HS-5 (cell line): Measurements from ENCODE around the gene ASB16.

Experiments
- DNase-seq: peaks from one replicate; pipeline ENCODE4 v3.0.0-alpha.2; 2012; ENCODE audit warnings: low read depth

Gene ASB16

DNA sequence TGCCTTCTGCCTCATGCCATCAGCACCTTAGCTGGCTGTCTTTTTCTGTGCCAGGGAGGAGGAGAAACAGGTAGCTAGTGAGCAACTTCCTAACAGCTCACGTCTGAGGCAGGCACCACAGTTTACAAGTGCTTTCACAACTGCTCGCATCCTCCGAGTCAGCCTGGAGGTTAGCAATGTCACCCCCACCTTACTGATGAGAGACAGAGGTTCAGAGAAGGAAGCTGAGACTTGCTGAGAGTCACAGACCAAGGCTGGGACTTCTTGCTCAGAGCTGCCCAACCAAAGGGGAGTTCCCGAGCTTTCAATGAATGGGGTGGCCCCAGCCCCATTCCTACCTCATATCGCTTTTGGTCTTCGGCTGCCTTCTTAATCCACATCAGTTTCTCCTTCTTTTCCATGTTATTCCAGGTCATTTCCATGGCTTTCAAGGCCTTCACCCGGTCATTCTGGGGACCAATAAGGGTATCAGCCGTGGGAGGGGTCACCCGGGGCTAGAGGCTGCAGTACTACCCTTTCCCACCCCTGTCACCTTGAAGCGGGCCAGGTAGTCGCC is 39.4 kb downstream of the ASB16 start:
- no peak for DNase-seq

DNA sequence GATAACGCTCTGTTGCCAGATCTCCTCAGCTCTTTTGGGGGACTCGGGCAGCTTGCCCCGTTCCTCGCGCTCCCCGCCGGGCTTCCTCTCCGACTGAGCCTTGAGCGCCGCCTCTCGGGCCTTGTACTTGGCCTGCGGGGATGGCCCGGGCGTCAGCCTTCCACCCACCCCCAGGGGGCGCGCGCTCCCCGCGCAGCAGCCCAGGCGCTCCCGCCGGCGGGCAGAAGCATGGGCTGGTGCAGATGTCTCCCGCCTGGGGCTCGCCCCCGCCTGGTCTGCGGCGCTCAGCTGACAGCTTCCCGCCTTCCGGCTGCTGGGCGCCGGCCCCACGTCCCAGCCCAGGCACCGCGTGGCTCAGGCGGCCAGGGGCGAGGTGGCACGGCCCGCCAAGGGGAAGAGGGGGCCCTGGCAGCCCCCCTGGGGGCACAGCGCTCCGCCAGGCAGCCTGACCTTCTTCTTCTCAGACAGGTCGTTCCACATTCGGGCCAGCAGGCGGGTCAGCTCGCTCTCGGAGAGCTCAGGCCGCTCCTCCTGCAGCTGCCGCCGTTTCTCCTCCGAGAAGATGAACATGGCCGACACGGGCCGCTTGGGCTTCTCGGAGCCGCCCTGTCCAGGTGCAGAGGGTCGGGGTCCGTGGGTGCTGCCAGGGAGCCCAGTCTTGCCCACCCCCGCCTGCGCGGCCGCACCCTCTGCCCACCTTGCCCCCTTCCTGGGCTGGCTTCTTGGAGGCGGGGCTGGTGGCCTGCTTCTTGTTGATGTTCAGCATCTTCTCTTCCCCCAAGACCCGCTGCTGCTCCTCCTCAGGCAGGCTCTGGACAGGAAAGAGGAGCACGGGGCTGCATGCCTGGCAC is 40.1 kb downstream of the ASB16 start:
- no peak for DNase-seq

DNA sequence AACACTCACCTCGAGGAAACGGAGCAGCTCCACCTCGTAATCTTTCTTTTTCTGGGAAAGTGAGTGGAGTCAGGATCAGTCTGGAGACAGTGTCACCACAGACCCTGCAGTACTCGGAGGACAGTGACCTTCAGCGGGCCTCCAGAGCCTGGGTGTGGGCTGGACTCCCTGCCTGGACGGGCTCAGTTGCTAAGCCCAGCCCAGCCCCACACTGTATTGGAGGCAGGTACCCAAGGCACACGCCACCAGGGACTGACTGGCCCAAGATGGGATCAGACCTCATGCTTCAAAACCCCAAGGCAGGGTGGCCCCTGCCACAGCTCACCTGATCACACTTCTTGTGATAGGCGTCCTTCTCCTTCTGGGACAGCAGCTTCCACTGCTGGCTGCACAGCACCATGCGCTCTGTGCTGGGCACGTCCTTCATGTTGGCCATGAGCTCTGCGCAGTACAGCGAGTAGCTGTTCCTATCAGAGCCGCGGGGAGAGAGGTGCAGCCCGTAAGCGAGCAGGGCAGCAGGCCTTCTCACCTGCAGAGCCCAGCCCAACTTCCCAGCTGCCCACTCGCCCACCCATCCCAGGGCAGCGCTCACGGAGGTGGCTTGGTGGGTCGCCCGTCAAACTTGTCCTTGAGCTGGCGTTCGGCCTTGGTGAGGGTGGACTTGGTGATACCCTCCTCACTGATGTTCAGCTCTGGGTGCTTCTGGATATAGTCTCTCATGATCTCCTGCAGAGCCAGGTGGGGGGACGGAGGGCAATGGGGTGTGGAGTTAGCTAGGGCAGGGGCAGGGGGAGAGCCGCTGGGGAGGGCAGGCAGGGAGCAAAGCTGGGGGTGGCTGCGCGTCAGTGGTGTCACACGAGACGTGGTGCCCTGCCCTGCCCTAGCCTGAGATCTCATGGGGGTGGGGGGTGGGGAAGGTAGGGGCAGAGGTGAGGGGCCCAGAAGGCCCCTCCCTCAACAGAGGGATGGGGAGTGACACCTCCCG is 41.1 kb downstream of the ASB16 start:
- DNase-seq, result no peak

DNA sequence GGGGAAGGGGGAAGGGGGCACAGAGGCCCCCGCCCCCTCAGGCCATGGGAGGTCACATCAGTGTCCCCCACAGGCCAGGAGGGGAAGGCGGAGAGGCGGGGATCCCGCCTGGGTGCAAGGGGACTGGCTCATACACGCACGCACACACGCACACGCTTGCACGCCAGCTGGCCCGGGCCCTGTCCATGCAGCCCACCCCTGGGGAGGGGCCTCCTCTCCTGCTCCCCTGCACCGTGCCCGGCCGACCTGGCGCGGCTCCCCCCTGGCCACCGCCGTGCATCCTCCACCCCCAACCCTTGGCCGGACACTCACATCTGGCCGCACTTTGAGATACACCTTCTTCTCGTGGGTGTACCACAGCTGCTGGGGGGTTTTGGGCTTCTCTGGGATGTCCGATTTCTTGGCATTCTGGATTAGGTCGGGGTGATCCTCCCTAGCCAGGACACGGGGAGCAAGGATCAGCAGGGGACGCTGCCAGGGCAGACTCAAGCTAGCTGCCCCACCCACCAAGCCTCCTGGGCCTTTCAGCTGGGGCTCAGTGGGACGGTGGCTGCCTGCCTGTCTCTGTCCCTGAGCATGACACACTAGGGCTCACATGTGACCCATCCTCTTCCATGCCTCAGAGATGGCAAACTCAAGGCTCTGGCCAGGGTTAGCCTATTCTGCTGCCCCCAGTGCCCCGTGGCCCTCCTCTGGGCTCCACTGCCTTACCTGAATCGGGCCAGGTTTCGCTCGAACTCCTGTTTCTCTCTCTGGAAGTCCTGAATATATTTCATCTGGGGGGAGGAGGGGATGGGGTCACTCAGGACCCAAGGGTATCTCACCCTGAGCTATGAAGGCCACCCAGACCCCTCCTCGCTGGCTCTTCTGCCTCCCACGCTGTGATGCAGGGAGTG is 42.3 kb downstream of the ASB16 start:
- no peak for DNase-seq

DNA sequence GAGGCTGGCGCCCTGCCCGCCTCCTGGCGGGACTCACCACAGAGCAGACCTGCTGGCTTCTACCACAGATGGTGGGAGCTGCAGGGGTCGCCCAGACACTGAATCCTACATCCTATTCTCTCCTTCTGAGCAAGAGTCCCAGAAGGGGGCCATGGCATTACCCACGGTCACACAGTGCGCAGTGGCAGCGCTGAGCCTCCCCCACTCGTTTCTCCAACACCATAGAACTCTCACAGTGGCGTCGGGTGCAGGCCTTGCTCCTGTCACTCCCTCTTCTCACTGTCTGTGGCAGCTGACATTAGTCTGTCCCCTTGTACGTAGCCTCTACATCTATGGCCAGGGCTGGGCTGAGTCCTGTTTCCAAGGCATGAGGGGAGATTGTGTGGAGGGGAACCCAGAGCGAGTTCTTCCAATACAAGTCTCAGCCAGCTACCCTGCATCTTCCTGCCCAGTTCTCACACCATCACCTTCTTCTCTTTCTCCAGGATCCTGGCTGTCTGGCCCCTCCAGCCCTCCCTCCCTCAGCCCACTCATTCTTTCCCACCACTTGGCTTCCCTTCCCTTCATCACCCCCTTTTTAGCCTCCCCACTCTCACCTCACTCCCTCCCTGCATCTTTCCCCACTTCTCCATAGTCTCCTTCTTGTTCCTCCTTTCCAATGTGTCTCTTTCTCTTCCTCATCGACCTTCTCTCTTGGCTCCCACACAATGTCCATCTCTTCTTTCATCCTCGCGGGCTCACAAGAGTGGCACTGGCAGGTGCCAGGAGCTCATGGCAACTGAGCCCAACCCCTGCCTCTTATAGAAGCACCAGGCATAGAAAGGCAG is 43.1 kb downstream of the ASB16 start:
- no peak for DNase-seq

DNA sequence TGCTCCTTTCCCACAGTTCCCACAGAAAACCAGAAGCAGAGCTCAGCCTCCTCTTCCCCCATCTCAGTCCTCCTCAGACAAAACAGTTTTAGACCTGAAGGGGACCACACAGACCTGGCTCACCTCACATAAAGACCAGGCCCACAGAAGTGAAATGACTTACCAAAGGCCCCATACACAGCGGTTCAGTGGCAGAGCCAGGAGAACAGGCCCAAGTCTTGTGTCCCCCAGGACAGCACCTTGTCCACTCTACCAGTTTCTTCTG is 43.7 kb downstream of the ASB16 start:
- no peak for DNase-seq

DNA sequence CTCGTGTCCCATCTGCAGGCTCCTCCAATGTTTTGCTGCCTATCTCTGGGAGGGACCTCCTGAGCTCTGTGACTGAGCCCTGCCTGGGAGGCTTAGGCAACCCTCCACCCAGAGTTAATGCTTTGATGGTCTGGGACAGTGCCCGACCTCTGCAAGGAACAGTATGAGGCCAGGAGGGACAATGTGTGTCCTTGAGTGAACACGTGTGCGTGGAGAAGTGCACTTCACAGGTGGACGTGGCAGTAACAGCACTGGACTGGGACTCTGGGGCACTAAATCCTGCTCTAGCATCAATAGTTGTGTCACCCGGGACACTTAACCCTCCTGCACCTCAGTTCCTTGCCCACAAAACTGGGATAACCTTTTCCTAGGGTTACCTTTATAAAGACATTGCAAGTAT is 44.4 kb downstream of the ASB16 start:
- DNase-seq, result no peak

DNA sequence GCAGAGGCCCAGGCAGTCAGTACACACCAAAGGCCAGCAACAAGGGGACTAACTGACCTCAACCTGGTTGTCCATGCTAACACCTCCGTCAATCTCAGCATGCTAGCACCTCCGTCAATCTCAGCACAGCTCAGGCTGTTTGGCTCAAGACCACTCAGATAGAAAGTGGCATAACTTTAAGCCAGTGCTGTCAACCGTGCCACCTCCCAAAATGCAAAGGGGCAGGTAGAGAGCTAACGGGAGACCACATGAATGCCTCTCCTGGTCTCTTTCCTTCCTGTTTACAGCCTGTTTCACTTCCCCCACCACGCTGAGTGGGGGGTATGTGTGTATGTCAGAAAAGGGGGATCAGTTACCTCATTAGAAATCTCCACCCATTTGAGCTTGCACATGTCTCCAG is 45.7 kb downstream of the ASB16 start:
- no peak for DNase-seq

DNA sequence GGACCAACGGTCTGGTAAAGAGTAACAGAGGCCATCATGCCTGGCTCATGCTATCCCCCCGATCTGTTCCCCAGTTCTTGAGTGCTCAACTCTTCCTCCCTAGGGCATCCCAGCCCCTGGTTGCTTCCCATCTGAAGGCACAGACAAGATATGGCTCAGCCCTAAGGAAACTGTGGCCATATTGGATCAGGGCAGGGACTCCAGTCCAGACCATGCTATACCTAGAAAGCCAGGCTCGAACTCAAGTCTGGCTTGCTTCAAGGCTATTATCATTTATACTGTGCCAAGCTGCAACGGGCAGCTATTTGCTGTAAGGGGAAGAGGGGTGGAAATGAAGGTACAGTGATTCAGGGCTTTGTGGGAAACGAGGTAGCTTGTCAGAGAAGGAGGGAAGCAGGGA is 46.2 kb downstream of the ASB16 start:
- DNase-seq, result no peak

DNA sequence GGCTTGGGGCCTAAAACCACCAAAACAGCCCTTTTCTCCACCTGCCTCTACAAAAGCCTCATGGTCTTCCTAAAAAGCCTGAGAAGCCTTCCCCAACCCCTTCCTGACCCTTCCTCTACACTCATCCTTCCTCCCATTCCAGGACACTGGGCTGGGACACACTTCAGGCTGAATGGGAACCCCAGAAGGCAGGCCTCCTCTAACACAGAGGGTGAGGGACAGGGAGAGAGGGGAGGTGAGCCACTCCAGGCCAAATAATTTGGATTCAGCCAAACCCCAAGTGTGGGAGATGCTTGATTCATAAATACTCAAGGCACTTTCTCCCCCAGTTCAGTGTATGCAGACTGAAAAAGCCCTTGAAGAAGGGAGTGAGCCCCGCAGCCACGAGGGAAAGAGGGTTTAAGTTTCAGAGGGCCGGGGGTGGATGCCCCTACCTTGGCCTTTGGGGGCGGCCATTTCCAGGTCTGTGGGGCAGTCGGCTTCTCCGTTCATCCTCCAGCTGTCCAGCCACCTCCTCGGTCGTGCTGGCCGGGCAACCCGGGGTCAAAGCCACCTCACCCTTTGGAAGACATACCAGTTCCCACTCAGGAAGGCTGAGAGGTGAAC is 47.3 kb downstream of the ASB16 start:
- DNase-seq, result no peak

DNA sequence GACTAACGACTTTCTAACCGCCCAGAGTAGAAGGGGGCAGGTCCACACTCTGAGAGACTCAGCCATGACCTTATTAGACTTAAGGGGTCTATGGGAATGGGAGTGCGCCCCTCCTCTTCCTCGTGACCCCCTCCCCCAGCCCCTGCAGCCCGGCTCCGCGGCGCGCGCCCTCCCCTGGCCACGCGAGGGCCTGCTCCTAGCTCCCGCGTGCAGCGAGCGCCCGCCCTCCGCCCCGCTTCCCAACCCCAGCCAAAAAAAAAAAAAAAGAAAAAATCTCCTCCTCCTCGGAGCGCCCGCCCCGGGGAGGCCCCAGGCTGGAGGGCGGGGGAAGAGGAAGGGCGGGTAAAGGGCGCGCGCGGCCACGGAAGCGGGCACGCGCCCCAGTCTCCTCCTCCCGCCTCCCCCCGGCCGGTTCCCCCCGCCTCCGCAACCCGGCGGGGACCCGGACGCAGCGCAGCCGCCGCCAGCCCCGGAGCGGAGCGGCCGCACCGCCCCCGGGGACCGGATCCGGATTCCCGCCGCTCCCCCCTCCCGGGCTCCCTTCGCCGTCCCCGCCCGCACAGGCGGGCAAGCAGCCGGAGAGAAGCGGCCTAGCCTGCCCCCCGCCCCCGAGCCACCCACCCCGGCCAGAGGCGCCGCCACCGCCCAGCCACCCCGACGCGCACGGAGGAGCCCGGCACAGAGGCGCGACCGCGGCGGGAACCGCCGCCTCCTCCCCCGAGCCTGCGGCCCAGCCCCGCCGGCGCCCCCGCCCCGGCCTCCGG is 48.0 kb downstream of the ASB16 start:
- DNase-seq, result no peak

DNA sequence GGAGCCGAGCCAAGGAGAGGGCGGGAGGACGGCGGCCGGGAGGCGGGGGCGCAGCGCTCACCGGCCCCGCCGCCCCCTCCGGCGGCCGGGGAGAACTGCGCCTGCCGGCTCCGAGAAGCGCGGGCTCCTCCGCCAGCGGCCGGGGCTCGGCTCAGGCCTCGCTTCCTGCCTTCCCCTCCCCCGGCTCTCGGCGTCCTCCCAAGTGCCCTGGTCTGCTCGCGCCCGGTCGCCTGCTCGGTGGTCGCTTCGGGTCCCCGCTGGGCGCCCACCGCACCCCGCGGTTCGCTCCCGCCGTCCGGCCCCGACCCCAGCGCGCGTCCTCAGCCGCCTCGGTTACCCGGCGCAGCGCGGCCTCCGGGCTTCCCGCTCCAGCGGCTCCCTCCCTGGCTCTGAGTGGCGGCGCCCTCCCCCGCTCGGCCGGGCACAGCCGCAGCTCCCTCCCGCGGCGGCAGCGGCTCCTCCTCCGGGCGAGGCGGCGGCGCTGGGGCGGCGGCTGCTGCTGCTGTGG is 48.7 kb downstream of the ASB16 start:
- DNase-seq, result no peak

DNA sequence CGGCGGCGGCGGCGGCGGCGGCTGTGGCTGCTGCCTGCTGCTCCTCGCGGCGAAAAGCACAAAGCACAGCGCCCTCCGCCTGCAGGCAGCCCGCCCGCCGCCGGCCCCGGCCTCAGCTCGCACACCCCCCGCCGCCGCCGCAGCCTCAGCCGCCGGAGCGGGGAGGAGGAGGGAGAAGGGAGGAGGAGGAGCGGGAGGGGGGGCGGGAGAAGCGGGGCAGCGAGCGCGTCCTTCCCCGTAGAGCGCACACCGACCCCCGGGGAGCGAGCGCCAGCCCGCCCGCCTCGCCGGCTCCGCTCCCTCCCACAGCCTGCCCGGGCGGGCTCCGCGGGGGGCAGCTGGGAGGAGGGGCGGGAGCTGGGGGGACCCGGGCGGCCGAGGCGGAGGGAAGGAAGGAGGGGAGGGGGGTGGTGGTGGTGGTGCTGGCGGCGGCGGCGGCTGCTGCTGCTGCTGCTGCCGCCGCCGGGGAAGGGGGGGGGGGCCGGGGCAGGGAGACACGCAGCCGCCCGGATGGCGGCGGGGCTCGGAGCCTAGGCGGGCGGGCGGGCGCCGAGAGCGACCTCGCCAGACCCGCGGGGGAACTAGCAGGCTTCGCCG is 49.2 kb downstream of the ASB16 start, which contains the start of gene UBTF:
UBTF (minus strand) TSS at position 60 of the 597 bp plus-strand sequence. CDS start 1,446 bp downstream, outside the sequence.
- DNase-seq, result no peak

DNA sequence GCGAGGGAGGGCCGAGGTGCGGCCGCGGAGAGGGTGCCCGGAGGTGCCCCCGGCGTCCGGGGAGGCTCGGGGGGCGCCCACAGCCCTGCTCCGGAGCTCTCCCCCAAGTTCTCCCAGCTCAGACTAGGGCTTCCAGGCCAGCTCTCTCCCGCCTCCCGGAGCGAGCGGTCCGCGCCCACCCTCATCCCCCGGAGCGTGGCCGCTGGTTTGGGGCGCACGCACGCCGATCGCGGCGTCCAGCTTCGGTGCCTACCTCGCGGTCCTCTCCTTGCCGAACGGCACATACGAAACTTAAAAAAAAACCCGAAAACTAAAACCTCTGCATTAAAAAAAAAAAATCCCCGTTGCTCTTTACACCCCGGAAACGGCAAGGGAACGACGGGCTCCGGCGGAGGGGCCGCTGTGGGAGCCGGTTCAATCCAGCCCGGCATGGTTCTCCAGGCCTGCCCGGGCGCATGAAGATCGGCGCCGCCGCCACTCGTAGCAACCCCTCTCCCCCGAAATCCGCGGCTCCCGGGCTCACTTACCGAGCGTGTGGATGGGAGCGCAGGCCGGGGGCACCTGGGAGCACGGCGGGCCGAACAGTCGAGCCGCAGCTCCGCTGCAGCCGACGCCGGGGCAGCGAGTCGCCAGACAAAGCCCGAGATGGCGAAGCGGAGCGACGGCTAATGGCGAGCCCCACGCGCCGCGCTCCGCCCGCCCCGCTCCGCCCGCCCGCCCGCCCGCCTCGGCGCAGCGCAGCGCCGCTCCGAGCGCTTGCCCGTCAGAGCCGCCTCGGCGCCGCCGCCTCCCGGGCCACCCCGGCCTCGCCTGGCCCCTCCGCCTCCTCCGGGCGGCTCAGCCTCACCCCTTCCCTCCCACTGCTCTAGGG is 49.9 kb downstream of the ASB16 start:
- no peak for DNase-seq

DNA sequence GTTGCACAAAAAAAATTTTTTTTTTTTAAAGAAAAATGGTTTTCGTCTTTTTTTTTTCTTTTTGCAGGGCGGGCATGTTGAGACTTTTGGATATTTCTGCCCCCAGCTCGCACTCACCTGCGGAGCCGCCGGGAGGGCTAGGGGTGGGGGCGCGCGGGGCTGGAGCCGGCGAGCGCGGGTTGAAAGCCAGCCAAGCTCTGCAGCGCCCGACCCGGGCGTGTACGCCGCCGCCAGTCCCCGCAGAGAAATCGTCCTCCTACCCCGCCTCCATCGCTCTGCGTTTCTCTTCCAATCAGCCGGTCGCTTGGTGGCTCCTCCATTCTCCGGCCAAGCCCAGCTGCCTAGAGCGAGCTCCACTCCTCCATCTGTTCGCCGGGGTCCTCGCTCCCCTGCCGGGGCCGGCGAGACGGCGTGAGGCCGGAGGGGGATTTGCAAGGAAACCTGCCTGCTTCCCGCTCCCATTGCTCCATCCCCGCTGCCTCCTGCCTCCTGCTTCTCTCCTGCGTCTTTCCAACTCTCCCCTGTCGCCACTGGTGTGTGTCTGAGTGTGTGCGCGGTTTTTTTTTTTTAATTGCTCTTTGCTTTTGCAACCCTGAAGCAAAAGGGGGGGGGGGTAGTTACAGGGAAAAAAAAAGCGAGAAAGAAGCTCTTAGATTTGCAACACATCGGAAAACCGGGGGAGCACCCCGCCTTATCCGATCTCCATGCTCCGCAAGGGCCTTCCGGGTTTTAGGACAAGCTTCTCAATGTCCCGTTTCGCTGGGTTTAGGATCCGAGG is 50.8 kb downstream of the ASB16 start:
- no peak for DNase-seq

DNA sequence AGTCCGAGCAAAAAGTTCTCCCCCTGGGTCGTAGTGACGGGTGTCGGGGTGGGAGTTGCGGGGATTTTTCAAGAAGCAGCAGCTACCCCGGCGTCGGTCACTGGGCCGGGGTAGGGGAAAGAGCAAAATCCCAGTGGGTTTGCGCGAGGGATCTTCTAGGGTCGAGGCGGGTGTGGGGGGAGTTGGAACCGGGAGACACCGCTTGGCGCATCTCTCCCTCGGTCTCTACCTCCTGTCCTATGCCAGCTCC is 51.3 kb downstream of the ASB16 start:
- DNase-seq, result no peak

DNA sequence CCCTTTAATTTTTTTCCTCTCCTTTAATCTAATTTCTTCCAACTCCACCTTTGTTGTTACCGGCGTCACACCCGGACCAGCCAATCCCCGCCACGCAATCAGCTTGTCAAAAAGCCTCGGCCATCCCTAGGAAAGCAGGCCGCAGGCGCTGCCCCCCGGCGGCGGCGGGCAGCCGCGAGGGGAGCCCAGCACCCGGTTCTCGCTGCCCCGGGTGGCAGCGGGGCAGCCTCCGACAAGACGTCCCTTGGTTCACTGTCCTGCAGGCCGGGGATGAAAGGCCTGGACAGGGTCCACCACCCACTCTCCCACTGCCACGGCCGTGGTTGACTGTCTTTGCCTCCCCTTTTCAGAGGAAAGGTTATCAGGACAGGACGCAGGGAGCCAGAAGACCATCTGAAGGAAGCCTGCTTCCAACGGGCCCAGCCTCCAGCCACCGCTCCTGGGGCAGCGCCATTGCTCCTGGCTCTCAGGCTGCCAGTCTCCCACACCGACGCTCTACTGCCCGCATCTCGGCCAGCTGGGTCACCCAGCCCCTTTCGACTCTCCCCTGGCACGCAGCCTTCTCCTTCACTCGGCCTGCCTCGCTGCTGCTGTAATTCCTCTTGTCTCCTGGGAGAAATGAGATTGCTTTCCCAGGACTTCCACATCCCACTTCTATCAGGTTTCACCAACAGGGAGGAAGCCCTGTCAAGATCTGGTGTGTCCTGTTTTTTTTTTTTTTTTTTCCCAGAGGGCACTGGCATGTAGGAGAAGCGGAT is 51.8 kb downstream of the ASB16 start:
- no peak for DNase-seq
